K562 (cell line): ENCODE measurements around the gene RBMS3. TPM values are rescaled to one million over a fixed set of nuclear protein-coding genes. Genes with fewer than 3 reads are reported as not detected.

Source experiments
- ATAC-seq: fragments of 200-7000 bp; cut with Tn5 transposase; 3 replicates; pipeline ENCODE4 v1.9.1; 2020; ENCODE audit warnings: moderate library complexity
- BruUV-seq: library from RNA; stranded (reverse); fragments of 400-500 nt; replicated peaks from 2 replicates; lab custom pipeline; 2021; lab: Mats Ljungman, UMichigan
- CTCF ChIA-PET: fragments of 300-600 bp; formaldehyde crosslinking; extraction: SDS; loops from one replicate; lab custom pipeline; 2021; ENCODE audit warnings: low intra/inter-chr PET ratio; lab: Yijun Ruan, JAX
- POLR2A ChIA-PET: fragments of 300-600, 350-650 bp; sonication (Branson Sonifier 250); formaldehyde crosslinking; extraction: SDS; loops from one replicate; lab custom pipeline; 2021; ENCODE audit warnings: antibody characterized with exemption, inconsistent platforms; lab: Yijun Ruan, JAX
- DNase-seq, 4 experiments: peaks; one replicate each; pipeline versions ENCODE4 v3.0.0 to v3.0.0-alpha.2; 2011 to 2018; ENCODE audit warnings: low spot score in 3 of 4, mixed read lengths in 3 of 4; ENCODE audit errors: extremely low read depth in 1 of 4
- FAIRE-seq: peaks from 2 replicates; lab custom pipeline; 2011; peaks lifted over from hg19 to GRCh38; lab: Jason Lieb, UNC
- H2AFZ ChIP-seq: 2 replicates; pipeline ENCODE4 v1.6.0; 2011; ENCODE audit warnings: low read depth, low read length, control low read depth, inconsistent platforms
- H3K27ac ChIP-seq: fragments of 200-600 bp; 3 replicates; pipeline ENCODE4 v1.8.0; 2011; ENCODE audit warnings: low read depth, mild to moderate bottlenecking, control low read depth, inconsistent platforms, low read length, moderate library complexity, mixed read lengths; ENCODE audit errors: extremely low read depth
- H3K27me3 ChIP-seq, 2 experiments: fragments of 300-600 bp in 1 of 2; 2 replicates in 1 of 2; 3 replicates in 1 of 2; pipeline versions ENCODE4 v1.6.0 to v1.8.0; 2011; ENCODE audit warnings: inconsistent platforms in 2 of 2, low read length in 2 of 2, mild to moderate bottlenecking in 1 of 2, mixed read lengths in 1 of 2, moderate library complexity in 1 of 2; ENCODE audit not compliant: control insufficient read depth in 2 of 2, insufficient read depth in 2 of 2
- H3K36me3 ChIP-seq: fragments of 300-600 bp; 3 replicates; pipeline ENCODE4 v1.8.0; 2011; ENCODE audit warnings: mild to moderate bottlenecking, low read length, inconsistent platforms; ENCODE audit not compliant: control insufficient read depth, insufficient read depth
- H3K4me1 ChIP-seq, 2 experiments: fragments of 200-600 bp in 1 of 2; replicated peaks in 1 of 2; 2 replicates in 1 of 2; 3 replicates in 1 of 2; pipeline versions ENCODE4 v1.5.1 to v1.8.0; 2011; ENCODE audit warnings: inconsistent platforms in 2 of 2, low read length in 2 of 2, mild to moderate bottlenecking in 1 of 2, mixed read lengths in 1 of 2, moderate library complexity in 1 of 2; ENCODE audit not compliant: control insufficient read depth in 2 of 2, insufficient read depth in 2 of 2
- H3K4me2 ChIP-seq: 2 replicates; pipeline ENCODE4 v1.6.1; 2011; ENCODE audit warnings: low read length, control low read depth, inconsistent platforms, mixed read lengths; ENCODE audit not compliant: insufficient read depth
- H3K4me3 ChIP-seq: fragments of 200-600 bp; sonication (generic), shearing (Covaris generic); 2 replicates; pipeline ENCODE4 v1.5.1; 2016; ENCODE audit warnings: control low read depth, inconsistent platforms
- H3K79me2 ChIP-seq: fragments of 200-600 bp; 3 replicates; pipeline ENCODE4 v1.8.0; 2011; ENCODE audit warnings: low read length, inconsistent platforms; ENCODE audit not compliant: control insufficient read depth, insufficient read depth
- H3K9ac ChIP-seq, 2 experiments: 2 replicates each; pipeline versions ENCODE4 v1.6.0 to v1.6.1; 2011; ENCODE audit warnings: low read depth in 2 of 2, low read length in 2 of 2, control low read depth in 1 of 2, inconsistent platforms in 1 of 2, mild to moderate bottlenecking in 1 of 2, mixed read lengths in 1 of 2; ENCODE audit not compliant: insufficient read depth in 1 of 2
- H3K9me1 ChIP-seq: one replicate; pipeline ENCODE4 v1.6.0; 2011; ENCODE audit warnings: inconsistent platforms, mild to moderate bottlenecking, low read length, moderate library complexity; ENCODE audit not compliant: control insufficient read depth, insufficient read depth
- H3K9me3 ChIP-seq: replicated peaks from 2 replicates; pipeline ENCODE4 v1.5.1; 2011; ENCODE audit warnings: low read depth, low read length, inconsistent platforms; ENCODE audit not compliant: control insufficient read depth, insufficient read depth
- H4K20me1 ChIP-seq: replicated peaks from 2 replicates; pipeline ENCODE4 v1.6.1; 2011; ENCODE audit warnings: low read length, inconsistent platforms, mixed read lengths; ENCODE audit not compliant: control insufficient read depth, insufficient read depth
- ARID3A ChIP-seq: IDR thresholded peaks from 2 replicates; pipeline ENCODE4 v1.6.1; 2012; ENCODE audit warnings: low read depth, low read length, improper control_type of control experiment, borderline replicate concordance
- ATF2 ChIP-seq: sonication (generic); formaldehyde crosslinking; IDR thresholded peaks from 2 replicates; pipeline ENCODE4 v1.8.1; 2022; ENCODE audit warnings: missing genetic modification reagents
- FOXK2 ChIP-seq, 2 experiments: fragments of 450-650 bp; IDR thresholded peaks in 1 of 2; conservative IDR thresholded peaks in 1 of 2; 2 replicates each; pipeline ENCODE4 v1.6.1; 2016; ENCODE audit warnings: low read depth in 2 of 2, mild to moderate bottlenecking in 1 of 2
- KDM2B ChIP-seq: fragments of 250-450 bp; sonication (Bioruptor Pico); IDR thresholded peaks from 2 replicates; pipeline ENCODE4 v1.8.0; 2021; ENCODE audit warnings: mild to moderate bottlenecking, moderate library complexity
- KHSRP ChIP-seq: fragments of 450-650 bp; IDR thresholded peaks from 2 replicates; pipeline ENCODE4 v1.6.1; 2017
- LARP7 ChIP-seq: fragments of 450-650 bp; IDR thresholded peaks from 2 replicates; pipeline ENCODE4 v1.6.1; 2016
- MYC ChIP-seq, 2 experiments: fragments of 250-450 bp in 1 of 2; sonication (Bioruptor Pico) in 1 of 2; IDR thresholded peaks; 2 replicates each; pipeline versions ENCODE4 v1.5.1 to v1.6.1; 2012 to 2021; ENCODE audit warnings: low read depth in 2 of 2, borderline replicate concordance in 1 of 2, improper control_type of control experiment in 1 of 2, low read length in 1 of 2, mild to moderate bottlenecking in 1 of 2, moderate library complexity in 1 of 2
- SMARCA5 ChIP-seq: fragments of 450-650 bp; IDR thresholded peaks from 2 replicates; pipeline ENCODE4 v1.6.1; 2016
- SPI1 ChIP-seq: IDR thresholded peaks from 2 replicates; pipeline ENCODE4 v1.6.1; 2011; ENCODE audit warnings: low read depth, low read length, control low read depth, borderline replicate concordance
- SREBF2 ChIP-seq: sonication (generic); formaldehyde crosslinking; IDR thresholded peaks from 2 replicates; pipeline ENCODE4 v1.4.0; 2020; ENCODE audit warnings: mild to moderate bottlenecking, missing genetic modification reagents
- TCF7L2 ChIP-seq: fragments of 150-350 bp; IDR thresholded peaks from 2 replicates; pipeline ENCODE4 v1.6.1; 2016; ENCODE audit warnings: low read depth, mild to moderate bottlenecking, low read length, moderate library complexity
- ZNF518B ChIP-seq: fragments of 250-450 bp; sonication (Bioruptor Pico); IDR thresholded peaks from 2 replicates; pipeline ENCODE4 v1.5.0; 2021; ENCODE audit warnings: mild to moderate bottlenecking, moderate library complexity
- ZNF699 ChIP-seq: fragments of 250-450 bp; sonication (Bioruptor Pico); IDR thresholded peaks from 2 replicates; pipeline ENCODE4 v1.8.0; 2021; ENCODE audit warnings: mild to moderate bottlenecking, moderate library complexity; ENCODE audit not compliant: insufficient replicate concordance
- ZNF766 ChIP-seq: fragments of 200-800 bp; sonication (Bioruptor generic); conservative IDR thresholded peaks from 2 replicates; pipeline ENCODE4 v1.6.1; 2016; ENCODE audit warnings: missing genetic modification characterization, missing compliant biosample characterization
- whole genome bisulfite sequencing: fragments of 100-300 bp; shearing (Covaris generic); methylation state at CpG from one replicate; pipeline ENCODE4 v1.1.6; 2016; ENCODE audit warnings: low coverage, mixed read lengths; ENCODE audit not compliant: insufficient coverage; ENCODE audit errors: missing lambda C conversion rate; 5-methylcytosine and 5-hydroxymethylcytosine counted together
- in situ Hi-C: fragments of 300-500 bp; cut with MboI; formaldehyde crosslinking; loops from 4 replicates; pipeline ENCODE4 v1.15.0; 2018; ENCODE audit warnings: inconsistent platforms, mixed read lengths
- intact Hi-C: fragments of 100-400 bp; cut with micrococcal nuclease; formaldehyde crosslinking; loops from 2 replicates; pipeline ENCODE4 v1.14.2; 2022
- polyA plus RNA-seq, 8 experiments: library from polyadenylated mRNA; depleted of rRNA in 4 of 8; stranded (reverse) in 5 of 8; unstranded in 3 of 8; fragments of >200 nt; fragmentation: Nextera tagmentation in 2 of 8; fragmentation: Illumina TruSeq in 1 of 8; extraction: Ambion mirVana in 2 of 8; extraction: Trizol in 1 of 8; gene quantifications; 2 replicates each; pipeline versions ENCODE4 v1.2.1 to v1.2.3, GENCODE V29; 2011 to 2014; ENCODE audit warnings: inconsistent platforms in 1 of 8, missing spikeins in 1 of 8
- total RNA-seq, 7 experiments: library from RNA; depleted of rRNA in 6 of 7; stranded (reverse); fragments of >200 nt in 6 of 7; fragmentation: Illumina TruSeq in 2 of 7; extraction: Trizol in 2 of 7; gene quantifications; 2 replicates each; pipeline versions ENCODE4 v1.2.1 to v1.2.3, GENCODE V29; 2011 to 2021; ENCODE audit warnings: low replicate concordance in 1 of 7

RBMS3 gene
- total and polyA plus RNA-seq, 9 of the 15 experiments (the other 6 are each of a cell fraction or from before 2014, with no cell fraction given) = 0.20 TPM; not detected in 8

GRCh38 chr3:29240887-29241286 lies 40.0 kb upstream of the RBMS3 start:
- ATAC-seq (no peak), DNase-seq (no peak), FAIRE-seq (no peak)
- no peaks in the 10 kb centered on the region for H3K27me3 ChIP-seq
- H4K20me1 ChIP-seq = no peaks in the 10 kb centered on the region
- no peak for TF ChIP-seq KHSRP
- TF ChIP-seq ZNF518B (CRISPR knock-in tag) = no peak
- TF ChIP-seq SMARCA5 = no peak
- TF ChIP-seq LARP7 = no peak
- TF ChIP-seq SREBF2 (CRISPR knock-in tag) = no peak
- no peak for TF ChIP-seq KDM2B (CRISPR knock-in tag)
- TF ChIP-seq ATF2 (CRISPR knock-in tag) = no peak
- TF ChIP-seq ARID3A = no peak
- TF ChIP-seq TCF7L2 = no peak
- no peak for TF ChIP-seq MYC (IDR thresholded peaks at IDR 0.05; ENCODE audit: low read depth, low read length)
- TF ChIP-seq MYC (CRISPR knock-in tag; IDR thresholded peaks at IDR 0.05; ENCODE audit: borderline replicate concordance, low read depth) = no peak
- TF ChIP-seq FOXK2 (conservative IDR thresholded peaks at IDR 0.05 in 1 of 2, IDR thresholded peaks at IDR 0.05 in 1 of 2; ENCODE audit: low read depth in 2 of 2) = no peak
- TF ChIP-seq SPI1 = no peak
- TF ChIP-seq ZNF766 (CRISPR knock-in tag) = no peak
- TF ChIP-seq ZNF699 = no peak
- H3K4me2 ChIP-seq = no peak overlapping the region
- CTCF ChIA-PET = no interaction called here
- no peaks in the 10 kb centered on the region for H3K9me3 ChIP-seq
- 0% methylated on average over 4 of the region's 4 CpGs for WGBS
- no TSS peak for BruUV-seq
- H3K79me2 ChIP-seq = no peaks in the 10 kb centered on the region
- H2AFZ ChIP-seq = no peak overlapping the region
- H3K4me3 ChIP-seq = no peak overlapping the region
- POLR2A ChIA-PET = no interaction called here
- no peak overlapping the region for H3K27ac ChIP-seq
- no peaks in the 10 kb centered on the region for H3K4me1 ChIP-seq
- intact Hi-C loops = no loop called here
- in situ Hi-C loops = no loop called here
- no peak overlapping the region for H3K9ac ChIP-seq
- no peaks in the 10 kb centered on the region for H3K9me1 ChIP-seq
- H3K36me3 ChIP-seq = no peaks in the 10 kb centered on the region
